Sigmoid colon (tissue), 4 donors: Measurements from ENCODE around the gene MAP2K1.

Experiments used
- CTCF ChIP-seq, 4 experiments: fragments of 450-650 bp in 3 of 4; fragments of 200-600 bp in 1 of 4; IDR thresholded peaks; one replicate each; pipeline ENCODE4 v1.5.1; 2016 to 2019; ENCODE audit warnings: antibody characterized with exemption in 4 of 4, mild to moderate bottlenecking in 3 of 4, moderate library complexity in 2 of 4
- EP300 ChIP-seq, 4 donors: sonication (generic); formaldehyde crosslinking; IDR thresholded peaks; one replicate each; pipeline ENCODE4 v1.6.1; 2017; ENCODE audit warnings: antibody characterized with exemption in 4 of 4
- POLR2A ChIP-seq, 2 donors: fragments of 450-650 bp; IDR thresholded peaks; one replicate each; pipeline ENCODE4 v1.6.1; 2016; ENCODE audit warnings: antibody characterized with exemption in 2 of 2, mild to moderate bottlenecking in 2 of 2, moderate library complexity in 2 of 2

- TF ChIP-seq CTCF (IDR thresholded peaks at IDR 0.05) (no peak), EP300 (IDR thresholded peaks at IDR 0.05) (no peak), POLR2A (IDR thresholded peaks at IDR 0.05) (no peak)
Observed at GRCh38 chr15:66405615-66406014, 18.9 kb downstream of the MAP2K1 start.
